ENCODE measurements around the gene LRRC27.

The LRRC27 gene

DNA sequence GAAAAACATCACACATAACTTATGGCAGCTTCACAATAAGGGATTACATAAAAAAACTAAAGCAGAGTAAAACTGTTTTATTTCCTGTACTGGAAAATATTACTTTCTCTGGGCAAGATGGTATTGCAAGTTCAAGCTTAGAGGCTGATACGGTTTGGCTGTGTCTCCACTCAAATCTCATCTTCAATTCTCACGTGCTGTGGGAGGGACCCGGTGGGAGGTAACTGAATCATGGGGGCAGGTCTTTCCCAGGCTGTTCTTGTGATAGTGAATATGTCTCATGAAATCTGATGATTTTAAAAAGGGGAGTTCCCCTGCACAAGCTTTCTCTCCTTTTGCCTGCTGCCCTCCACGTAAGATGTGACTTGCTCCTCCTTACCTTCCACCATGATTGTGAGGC lies 5.1 kb upstream of the LRRC27 start:
- POLR2A ChIA-PET = no interaction called here
- DNase-seq (ENCODE audit: extremely low spot score) = no peak

DNA sequence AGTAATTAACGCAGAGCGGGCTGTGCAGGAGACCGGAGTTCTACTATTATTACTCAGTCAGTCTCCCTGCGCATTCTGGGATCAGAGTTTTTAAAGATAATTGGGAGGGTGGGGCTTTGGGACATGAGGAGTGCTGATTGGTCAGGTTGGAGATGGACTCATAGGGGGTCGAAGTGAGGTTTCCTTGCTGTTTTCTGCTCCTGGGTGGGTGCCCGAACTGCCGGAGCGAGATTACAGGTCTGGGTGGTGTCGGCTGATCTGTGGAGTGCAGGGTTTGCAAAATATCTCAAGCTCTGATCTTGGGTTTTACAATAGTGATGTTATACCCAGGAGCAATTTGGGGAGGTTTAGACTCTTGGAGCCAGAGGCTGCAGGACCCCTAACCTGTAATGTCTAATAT lies 3.9 kb upstream of the LRRC27 start:
- POLR2A ChIA-PET = no interaction called here
- CTCF ChIA-PET = no interaction called here
- DNase-seq (ENCODE audit: extremely low spot score) = no peak
- TF ChIP-seq CTCF (IDR thresholded peaks at IDR 0.05; ENCODE audit: control extremely low read depth, extremely low read depth, low read depth, missing control alignments) = no peak

More for the DNA sequence above, 5.1 kb upstream of the LRRC27 start:
- no peak for TF ChIP-seq CTCF (IDR thresholded peaks at IDR 0.05; ENCODE audit: control extremely low read depth, extremely low read depth, low read depth, missing control alignments)
- CTCF ChIA-PET = interaction anchor here (1.2 to 1.5 kb wide), 2 partner anchors 13 to 26 kb away, joined by 3 to 4 read pairs; no protein-coding TSS in a partner anchor

DNA sequence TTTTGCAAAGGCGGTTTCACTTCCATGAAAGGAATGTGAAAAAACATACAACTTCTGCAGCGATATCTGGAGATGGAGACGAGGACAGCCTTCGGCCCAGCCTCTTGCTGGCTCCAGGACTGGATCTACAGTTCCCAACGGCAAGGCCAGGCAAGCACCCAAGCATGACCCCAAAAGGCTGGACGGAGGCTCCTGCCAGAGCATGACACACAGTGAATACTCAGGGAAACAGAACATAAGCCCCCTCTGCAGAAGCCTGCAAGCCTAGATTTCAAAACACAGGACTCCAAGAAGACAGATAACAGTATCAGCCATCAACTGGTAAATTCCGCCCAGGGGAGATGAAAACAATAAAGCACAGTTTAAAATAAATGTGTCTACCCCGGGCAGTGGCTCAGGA lies 3.3 kb upstream of the LRRC27 start:
- POLR2A ChIA-PET = no interaction called here
- no peak for TF ChIP-seq CTCF (IDR thresholded peaks at IDR 0.05; ENCODE audit: control extremely low read depth, extremely low read depth, low read depth, missing control alignments)
- no peak for DNase-seq (ENCODE audit: extremely low spot score)
- CTCF ChIA-PET = no interaction called here

DNA sequence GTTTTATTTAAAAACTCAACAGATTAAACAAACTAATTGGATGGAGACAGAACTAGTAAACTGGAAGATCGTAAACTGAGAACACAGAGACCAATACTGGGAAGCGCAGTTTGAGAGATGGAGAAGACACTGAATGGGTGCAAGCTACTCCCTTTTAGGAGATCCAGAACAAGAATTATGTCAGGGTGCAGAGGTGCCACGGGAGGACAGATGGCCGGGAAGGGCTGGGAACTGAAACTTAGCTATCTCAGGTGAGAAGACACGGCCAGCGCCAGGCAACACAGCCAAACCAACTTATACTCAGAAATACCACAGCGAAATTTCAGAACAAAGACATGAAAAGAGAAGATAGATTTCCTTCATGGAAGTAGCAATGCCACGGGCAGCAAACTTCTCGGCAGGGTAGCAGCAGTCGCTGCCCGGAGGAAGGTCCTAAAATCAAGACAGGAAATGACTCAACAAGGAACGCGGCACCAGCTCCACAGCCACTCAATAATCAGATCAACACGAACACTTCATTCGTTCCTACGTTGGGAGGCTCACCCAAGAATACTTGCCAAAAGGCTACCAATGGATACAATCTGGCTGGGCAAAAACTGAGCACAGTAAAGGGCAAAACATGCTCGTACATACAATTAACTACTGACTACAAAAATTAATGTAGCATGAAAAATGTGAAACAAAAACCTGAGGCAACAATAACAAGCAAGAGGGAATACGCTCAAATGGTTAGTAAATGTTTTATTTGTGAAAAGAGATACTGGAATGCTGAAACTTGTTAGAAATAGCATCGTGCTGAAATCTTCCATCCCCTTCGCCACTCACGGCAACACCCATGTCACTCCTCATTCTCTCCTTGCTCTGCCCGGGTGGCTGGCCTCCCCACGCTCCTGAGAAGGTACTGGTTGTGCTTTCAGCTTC lies 2.2 kb upstream of the LRRC27 start:
- no peak for TF ChIP-seq CTCF (IDR thresholded peaks at IDR 0.05; ENCODE audit: control extremely low read depth, extremely low read depth, low read depth, missing control alignments)
- no peak for DNase-seq (ENCODE audit: extremely low spot score)
- ChIA-PET POLR2A (no interaction called here), CTCF (no interaction called here)

GRCh38 chr10:132330486-132330833 lies 1.5 kb upstream of the LRRC27 start:
- DNase-seq (ENCODE audit: extremely low spot score) = no peak
- CTCF ChIA-PET = no interaction called here
- POLR2A ChIA-PET = no interaction called here
- no peak for TF ChIP-seq CTCF (IDR thresholded peaks at IDR 0.05; ENCODE audit: control extremely low read depth, extremely low read depth, low read depth, missing control alignments)

- TF ChIP-seq CTCF (IDR thresholded peaks at IDR 0.05; ENCODE audit: control extremely low read depth, extremely low read depth, low read depth, missing control alignments) = no peak
- CTCF ChIA-PET = no interaction called here
- peak; percentile 70 for DNase-seq (ENCODE audit: extremely low spot score)
- POLR2A ChIA-PET = no interaction called here
Measured at GRCh38 chr10:132332433-132332754, 401 bp downstream of the LRRC27 start.

Measured in GM10248 (cell line).